ENCODE measurements around the gene CCR7.

The CCR7 gene

GRCh38 chr17:40560592-40561293, 4.5 kb downstream of the CCR7 start:
- DNase-seq, result no peak

- DNase-seq, result peak; percentile 75
These were observed 5.2 kb downstream of the CCR7 start for GRCh38 chr17:40559954-40560591.

- no peak for DNase-seq
These were observed 5.7 kb downstream of the CCR7 start for GRCh38 chr17:40559564-40559916.

- DNase-seq, result no peak
These were observed 6.2 kb downstream of the CCR7 start for GRCh38 chr17:40558890-40559563.

- DNase-seq, result no peak
These were observed 6.9 kb downstream of the CCR7 start for GRCh38 chr17:40558300-40558889.

- no peak for DNase-seq
These were observed 7.6 kb downstream of the CCR7 start for GRCh38 chr17:40557531-40558299.

- no peak for DNase-seq
These were observed 8.3 kb downstream of the CCR7 start for GRCh38 chr17:40556884-40557414.

GRCh38 chr17:40556198-40556661, 9.0 kb downstream of the CCR7 start:
- DNase-seq, result no peak

- no peak for DNase-seq
These were observed 9.7 kb downstream of the CCR7 start for GRCh38 chr17:40555296-40556190.

- no peak for DNase-seq
These were observed 10.5 kb downstream of the CCR7 start for GRCh38 chr17:40554646-40555295.

GRCh38 chr17:40553694-40554534, 11.4 kb downstream of the CCR7 start:
- no peak for DNase-seq

- no peak for DNase-seq
These were observed 12.2 kb downstream of the CCR7 start for GRCh38 chr17:40552806-40553693.

GRCh38 chr17:40551879-40552768, 13.1 kb downstream of the CCR7 start:
- peak; percentile 60 for DNase-seq

- DNase-seq, result no peak
These were observed 14.0 kb downstream of the CCR7 start for GRCh38 chr17:40551091-40551878.

- DNase-seq, result no peak
These were observed 14.7 kb downstream of the CCR7 start for GRCh38 chr17:40550608-40551007.

GRCh38 chr17:40548982-40549685, 16.1 kb downstream of the CCR7 start:
- DNase-seq, result peak; percentile 58
